ENCODE data around the gene SYT7.

The SYT7 gene

GRCh38 chr11:61581931-61582330 lies 1.1 kb upstream of the SYT7 start:
- DNase-seq: no peak

- DNase-seq: no peak
Observed at GRCh38 chr11:61580271-61580888, 496 bp downstream of the SYT7 start.

GRCh38 chr11:61579676-61580270 lies 1.1 kb downstream of the SYT7 start:
- DNase-seq: no peak

GRCh38 chr11:61578819-61579675 lies 1.8 kb downstream of the SYT7 start:
- DNase-seq: no peak

GRCh38 chr11:61577383-61578118 lies 3.3 kb downstream of the SYT7 start:
- no peak for DNase-seq

GRCh38 chr11:61575886-61576861 lies 4.7 kb downstream of the SYT7 start:
- no peak for DNase-seq

GRCh38 chr11:61574611-61575010 lies 6.3 kb downstream of the SYT7 start:
- no peak for DNase-seq

- no peak for DNase-seq
Observed at GRCh38 chr11:61572913-61573312, 8.0 kb downstream of the SYT7 start.

GRCh38 chr11:61571869-61572268 lies 9.0 kb downstream of the SYT7 start:
- no peak for DNase-seq

GRCh38 chr11:61571337-61571736 lies 9.5 kb downstream of the SYT7 start:
- no peak for DNase-seq

GRCh38 chr11:61569701-61570100 lies 11.2 kb downstream of the SYT7 start:
- DNase-seq: no peak

- DNase-seq: no peak
Observed at GRCh38 chr11:61569018-61569417, 11.9 kb downstream of the SYT7 start.

GRCh38 chr11:61567286-61568061 lies 13.4 kb downstream of the SYT7 start:
- no peak for DNase-seq

- no peak for DNase-seq
Observed at GRCh38 chr11:61564936-61565696, 15.8 kb downstream of the SYT7 start.

GRCh38 chr11:61560751-61561150 lies 20.1 kb downstream of the SYT7 start:
- DNase-seq: no peak

- no peak for DNase-seq
Observed at GRCh38 chr11:61556621-61557020, 24.3 kb downstream of the SYT7 start.

GRCh38 chr11:61555978-61556377 lies 24.9 kb downstream of the SYT7 start:
- DNase-seq: no peak

- DNase-seq: peak; percentile 27
Observed at GRCh38 chr11:61555051-61555969, 25.6 kb downstream of the SYT7 start.

All from NCI-H2227 treated with DMSO at 0.1 percent for 48 hours (cell line).